Measurements from ENCODE around the gene FER1L5. TPM values are rescaled to one million over a fixed set of nuclear protein-coding genes. Genes with fewer than 3 reads are reported as not detected.

Gene FER1L5
- total RNA-seq, 2 experiments from 2014 or later: not detected

GRCh38 chr2:96739076-96739632 lies 96.6 kb downstream of the FER1L5 start:
- ChIA-PET POLR2A (no interaction called here), CTCF (interaction anchor here (1.5 kb wide), 1 partner anchor 21 kb away, joined by 4 read pairs; the partner anchor contains the start of gene CNNM4)
- ATAC-seq (no peak), DNase-seq (no peak)
- no peaks in the 10 kb centered on the region for H3K9me3 Mint-ChIP-seq (ENCODE audit: insufficient read depth)
- peaks cover 39% of the 10 kb centered on the region for H3K4me1 Mint-ChIP-seq (ENCODE audit: low read depth)
- H3K36me3 Mint-ChIP-seq (ENCODE audit: low read depth): peaks cover 6% of the 10 kb centered on the region
- peak overlapping the region; percentile 92 for H3K4me3 Mint-ChIP-seq
- peak overlapping the region; percentile 86 for H3K27ac Mint-ChIP-seq
- no peaks in the 10 kb centered on the region for H3K27me3 Mint-ChIP-seq (ENCODE audit: low read depth)

- Mint-ChIP-seq H3K4me1 (ENCODE audit: low read depth) (peaks cover 39% of the 10 kb centered on the region), H3K36me3 (ENCODE audit: low read depth) (peaks cover 6% of the 10 kb centered on the region), H3K27me3 (ENCODE audit: low read depth) (no peaks in the 10 kb centered on the region), H3K27ac (peak within 1 kb of the TSS; percentile 86), H3K4me3 (peak within 1 kb of the TSS; percentile 92), H3K9me3 (ENCODE audit: insufficient read depth) (no peaks in the 10 kb centered on the region)
- ATAC-seq (peak; percentile 100), DNase-seq (peak; percentile 100)
- CTCF ChIA-PET: interaction anchor here (2.4 kb wide), 1 partner anchor 22 kb away, joined by 12 read pairs; no protein-coding TSS in a partner anchor
- POLR2A ChIA-PET: interaction anchor here (0.6 to 0.7 kb wide), 2 partner anchors 75 to 428 kb away, joined by 3 to 4 read pairs; no protein-coding TSS in a partner anchor
These were observed 97.3 kb downstream of the FER1L5 start, which contains the start of gene LMAN2L for GRCh38 chr2:96739633-96740428. LMAN2L (minus strand) TSS chr2:96740064; CDS start chr2:96740040, 24 bp downstream.

GRCh38 chr2:96747061-96747617 lies 104.6 kb downstream of the FER1L5 start:
- no peak for DNase-seq
- no peak overlapping the region for H3K27ac Mint-ChIP-seq
- ChIA-PET POLR2A (no interaction called here), CTCF (no interaction called here)
- H3K9me3 Mint-ChIP-seq (ENCODE audit: insufficient read depth): no peaks in the 10 kb centered on the region
- no peaks in the 10 kb centered on the region for H3K36me3 Mint-ChIP-seq (ENCODE audit: low read depth)
- peaks cover 6% of the 10 kb centered on the region for H3K4me1 Mint-ChIP-seq (ENCODE audit: low read depth)
- H3K27me3 Mint-ChIP-seq (ENCODE audit: low read depth): peaks cover 16% of the 10 kb centered on the region
- no peak for ATAC-seq
- no peak overlapping the region for H3K4me3 Mint-ChIP-seq

- no peak for DNase-seq
- H3K4me1 Mint-ChIP-seq (ENCODE audit: low read depth): no peaks in the 10 kb centered on the region
- H3K27me3 Mint-ChIP-seq (ENCODE audit: low read depth): peaks cover 16% of the 10 kb centered on the region
- no peak overlapping the region for H3K27ac Mint-ChIP-seq
- ChIA-PET POLR2A (no interaction called here), CTCF (no interaction called here)
- H3K9me3 Mint-ChIP-seq (ENCODE audit: insufficient read depth): no peaks in the 10 kb centered on the region
- H3K4me3 Mint-ChIP-seq: no peak overlapping the region
- no peaks in the 10 kb centered on the region for H3K36me3 Mint-ChIP-seq (ENCODE audit: low read depth)
- ATAC-seq: no peak
These were observed 109.2 kb downstream of the FER1L5 start for GRCh38 chr2:96751800-96752199.

- no peak overlapping the region for H3K4me3 Mint-ChIP-seq
- POLR2A ChIA-PET: no interaction called here
- ATAC-seq (no peak), DNase-seq (no peak)
- peaks cover 12% of the 10 kb centered on the region for H3K27me3 Mint-ChIP-seq (ENCODE audit: low read depth)
- CTCF ChIA-PET: no interaction called here
- no peaks in the 10 kb centered on the region for H3K9me3 Mint-ChIP-seq (ENCODE audit: insufficient read depth)
- no peaks in the 10 kb centered on the region for H3K36me3 Mint-ChIP-seq (ENCODE audit: low read depth)
- no peaks in the 10 kb centered on the region for H3K4me1 Mint-ChIP-seq (ENCODE audit: low read depth)
- H3K27ac Mint-ChIP-seq: no peak overlapping the region
These were observed 111.2 kb downstream of the FER1L5 start for GRCh38 chr2:96753661-96754282.

- CTCF ChIA-PET: no interaction called here
These were observed 111.8 kb downstream of the FER1L5 start for GRCh38 chr2:96754317-96754716.

More at GRCh38 chr2:96754317-96754716, 111.8 kb downstream of the FER1L5 start:
- DNase-seq (no peak), ATAC-seq (no peak)
- Mint-ChIP-seq H3K9me3 (ENCODE audit: insufficient read depth) (no peaks in the 10 kb centered on the region), H3K4me1 (ENCODE audit: low read depth) (peaks cover 1% of the 10 kb centered on the region), H3K27me3 (ENCODE audit: low read depth) (peaks cover 12% of the 10 kb centered on the region), H3K27ac (no peak overlapping the region), H3K36me3 (ENCODE audit: low read depth) (no peaks in the 10 kb centered on the region), H3K4me3 (no peak overlapping the region)
- POLR2A ChIA-PET: no interaction called here

Other genes starting within 250 kb of the FER1L5 start
- not detected for gene NEURL3, start 137.4 kb upstream of the FER1L5 start, total RNA-seq
- gene ARID5A, start 106.0 kb upstream of the FER1L5 start, total RNA-seq: 10 to 100 TPM; 37.7 to 40.1 TPM
- gene KANSL3, start 4.5 kb upstream of the FER1L5 start, total RNA-seq: 10 to 100 TPM; 60.8 to 64.4 TPM
- gene LMAN2L, start 97.3 kb downstream of the FER1L5 start, total RNA-seq: 1 to 10 TPM; 7.4 to 7.9 TPM
- gene CNNM4, start 118.1 kb downstream of the FER1L5 start, total RNA-seq: 1 to 10 TPM; 7.1 TPM
- 10 to 100 TPM; 28.1 to 29.9 TPM for gene CNNM3, start 173.5 kb downstream of the FER1L5 start, total RNA-seq
- 10 to 100 TPM; 12.6 to 17.2 TPM for gene ANKRD23, start 201.3 kb downstream of the FER1L5 start, total RNA-seq
- gene ANKRD39, start 215.3 kb downstream of the FER1L5 start, total RNA-seq: 10 to 100 TPM; 35.4 to 36.7 TPM
- gene SEMA4C, start 227.3 kb downstream of the FER1L5 start, total RNA-seq: 10 to 100 TPM; 21.0 to 24.5 TPM

Measured in activated CD8-positive, alpha-beta T cell treated with anti-CD3 and anti-CD28 coated beads, Interleukin-2, amount 10 ng/mL, durations not matched to agents 7 days and 5 days (primary cell).